GM18861 (cell line): Measurements from ENCODE around the gene SPSB4.
"Not testable (repeated sequence)": the region's sequence is repeated elsewhere in the genome, so short reads cannot be mapped to it uniquely, and the experiment has no call there.

Experiments used
- ATAC-seq: cut with Tn5 transposase; IDR thresholded peaks from one replicate; pipeline ENCODE4 v1.9.1; 2021; ENCODE audit not compliant: unreplicated experiment

The SPSB4 gene

DNA sequence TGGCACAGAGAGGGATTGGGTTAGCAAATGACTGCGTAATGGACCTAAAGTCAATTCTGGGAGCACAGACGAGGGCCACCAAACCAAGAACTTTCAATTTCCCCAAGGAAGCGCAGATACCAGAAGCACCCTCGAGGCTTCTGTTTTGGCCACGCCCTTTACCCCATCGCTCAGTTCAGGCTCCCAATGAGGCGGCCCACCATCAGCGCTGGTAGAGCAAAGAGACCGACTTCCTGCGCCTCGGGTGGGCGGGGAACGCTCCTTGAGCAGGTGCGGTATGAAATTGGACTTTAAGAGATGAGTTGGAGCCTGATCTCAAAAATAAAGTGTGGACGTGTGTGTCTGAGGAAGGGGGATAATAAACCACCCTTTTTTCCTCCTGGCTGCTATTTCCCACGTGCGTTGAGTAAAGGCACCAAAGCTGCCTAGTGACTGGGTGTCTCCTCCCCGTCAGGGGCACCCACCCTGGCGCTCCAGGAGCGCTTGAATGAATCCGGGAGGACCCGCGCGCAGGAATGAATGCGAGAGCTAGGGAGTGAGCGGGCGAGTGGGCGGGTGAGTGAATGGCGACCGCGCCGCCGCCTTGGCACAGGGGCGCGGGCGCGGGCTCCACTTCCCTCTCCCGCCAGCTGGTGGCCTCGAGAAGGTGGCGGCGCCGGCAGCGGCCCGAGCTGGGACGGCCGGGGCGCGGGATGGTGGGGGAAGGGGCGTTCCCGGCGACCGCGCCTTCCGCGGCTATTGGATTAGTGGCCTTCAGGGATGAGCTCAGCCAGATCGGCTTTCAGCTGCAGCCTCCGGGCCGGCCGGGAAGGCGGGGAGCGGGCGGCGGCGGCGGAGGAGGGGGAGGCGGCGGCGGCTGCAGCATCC is at the start of gene SPSB4:
SPSB4 (plus strand) TSS at position 772 of the 867 bp plus-strand sequence. CDS start 14,758 bp downstream, outside the sequence.
- no peak for ATAC-seq

DNA sequence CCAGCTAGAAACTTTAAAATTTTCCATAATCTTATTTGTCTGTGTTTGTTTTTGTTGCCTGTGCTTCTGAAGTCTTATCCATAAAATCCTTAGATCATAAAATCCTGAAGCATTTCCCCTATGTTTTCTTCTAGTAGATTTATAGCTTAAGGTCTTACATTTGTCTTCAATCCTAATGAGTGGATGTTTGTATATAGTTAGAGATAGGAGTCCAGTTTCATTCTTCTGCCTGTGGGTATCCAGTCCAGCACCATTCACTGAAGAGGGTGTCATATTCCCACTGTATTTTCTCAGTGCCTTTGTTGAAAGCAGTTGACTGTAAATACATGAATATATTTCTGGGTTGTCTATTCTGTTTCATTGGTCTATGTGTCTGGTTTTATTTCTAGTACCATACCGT is 44.8 kb upstream of the SPSB4 start:
- ATAC-seq: no peak

DNA sequence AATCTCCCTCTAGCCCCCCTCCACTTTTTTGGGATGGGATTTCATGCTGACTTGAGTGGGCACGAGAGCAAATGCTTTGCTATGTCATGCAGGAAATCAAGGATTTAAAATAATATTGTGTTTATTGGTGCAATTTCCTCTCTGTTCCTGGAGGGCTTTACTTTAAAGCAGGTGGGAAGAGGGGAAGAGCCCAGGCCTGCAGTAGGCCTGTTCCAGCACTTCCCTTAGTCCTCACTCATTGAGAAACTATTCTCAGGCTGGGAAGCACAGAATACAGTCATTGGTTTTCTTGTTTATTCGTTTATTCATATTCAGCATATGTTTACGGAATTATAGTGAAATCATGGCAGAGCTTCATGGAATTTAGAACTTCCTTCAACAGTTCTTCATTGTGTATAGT is 41.7 kb upstream of the SPSB4 start:
- no peak for ATAC-seq

DNA sequence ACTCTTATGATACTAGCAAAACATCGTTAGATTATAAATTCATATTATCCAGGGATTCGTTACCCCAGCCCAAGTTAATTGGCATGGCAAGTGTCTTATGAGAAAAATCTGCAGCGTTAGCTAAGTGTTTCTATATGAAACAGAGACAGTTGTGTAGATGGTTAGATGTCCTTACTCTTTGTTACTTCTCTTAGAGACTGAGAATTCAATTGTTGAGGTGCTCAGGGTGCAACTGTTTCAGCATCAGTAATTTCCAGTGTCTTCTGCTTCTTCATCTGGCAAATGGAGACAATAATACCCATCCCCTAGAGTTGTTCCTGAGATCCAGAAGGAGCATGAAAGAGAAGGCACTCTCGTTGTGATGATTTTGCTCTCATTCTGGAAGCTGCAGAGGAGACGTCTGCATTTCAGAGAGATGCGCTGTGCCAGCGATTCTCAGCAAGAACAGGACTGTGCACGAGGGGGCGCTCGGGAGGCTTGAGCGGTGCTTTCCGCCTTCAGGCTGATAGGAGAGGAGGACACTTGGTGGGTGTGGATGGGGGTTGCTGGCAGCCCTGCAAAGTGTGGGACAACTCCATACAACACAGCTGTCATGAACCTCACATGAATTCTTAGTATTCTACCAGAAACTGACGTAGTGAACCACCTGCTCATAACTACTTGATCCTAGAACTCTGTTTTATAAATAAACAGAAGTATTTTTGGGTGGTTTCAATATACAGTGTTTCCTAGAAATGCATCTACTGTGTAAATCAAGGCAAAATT is 39.7 kb upstream of the SPSB4 start:
- no peak for ATAC-seq

DNA sequence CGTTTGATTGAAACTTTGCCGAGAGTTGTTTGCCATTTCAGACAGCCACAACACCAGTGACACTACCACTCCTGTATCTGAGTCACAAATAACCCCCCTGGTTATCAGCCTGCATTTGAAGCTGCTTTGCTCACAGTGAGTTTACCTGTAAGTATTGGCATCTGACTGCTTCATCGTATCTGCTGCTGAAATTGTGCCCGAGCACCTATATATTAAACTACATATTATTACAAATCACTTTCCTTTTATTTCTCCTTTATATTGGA is 39.2 kb upstream of the SPSB4 start:
- ATAC-seq: no peak

DNA sequence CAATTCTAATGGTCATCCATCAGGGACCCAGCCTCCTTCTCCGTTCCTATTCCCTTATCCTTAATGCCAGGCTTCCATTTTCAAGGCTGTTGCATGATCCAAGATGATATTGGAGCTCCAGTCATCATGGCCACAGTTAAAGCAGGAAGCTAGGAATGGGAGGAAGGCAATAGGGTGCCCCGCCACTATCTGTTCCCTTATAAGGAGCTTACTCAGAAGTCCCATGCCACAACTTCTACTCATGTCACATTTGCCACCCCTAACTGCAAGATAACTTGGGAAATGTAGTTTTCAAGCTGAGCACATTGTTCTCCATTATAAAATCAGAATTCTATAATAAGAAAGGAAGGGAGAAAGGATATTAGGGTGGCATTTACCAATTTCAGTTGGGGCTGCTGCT is 38.6 kb upstream of the SPSB4 start:
- ATAC-seq: no peak

DNA sequence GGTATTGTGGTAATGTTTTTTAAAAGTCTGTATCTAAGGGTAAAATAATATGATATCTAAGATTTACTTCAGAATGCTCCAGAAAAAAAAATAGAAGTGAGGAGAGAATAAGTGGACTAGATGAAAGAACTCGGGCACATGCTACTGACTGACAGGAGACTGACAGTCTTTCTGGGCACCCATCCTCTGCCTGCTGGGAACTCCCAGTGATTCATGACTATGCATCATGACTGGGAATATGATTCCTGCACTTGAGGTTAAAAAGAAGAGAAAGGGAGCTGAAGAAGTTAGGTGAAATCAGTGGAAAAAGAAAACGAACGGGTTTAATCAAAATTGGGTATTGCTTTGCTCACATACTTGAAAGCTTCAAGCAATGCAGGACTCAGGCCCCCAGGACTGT is 35.7 kb upstream of the SPSB4 start:
- ATAC-seq: no peak

DNA sequence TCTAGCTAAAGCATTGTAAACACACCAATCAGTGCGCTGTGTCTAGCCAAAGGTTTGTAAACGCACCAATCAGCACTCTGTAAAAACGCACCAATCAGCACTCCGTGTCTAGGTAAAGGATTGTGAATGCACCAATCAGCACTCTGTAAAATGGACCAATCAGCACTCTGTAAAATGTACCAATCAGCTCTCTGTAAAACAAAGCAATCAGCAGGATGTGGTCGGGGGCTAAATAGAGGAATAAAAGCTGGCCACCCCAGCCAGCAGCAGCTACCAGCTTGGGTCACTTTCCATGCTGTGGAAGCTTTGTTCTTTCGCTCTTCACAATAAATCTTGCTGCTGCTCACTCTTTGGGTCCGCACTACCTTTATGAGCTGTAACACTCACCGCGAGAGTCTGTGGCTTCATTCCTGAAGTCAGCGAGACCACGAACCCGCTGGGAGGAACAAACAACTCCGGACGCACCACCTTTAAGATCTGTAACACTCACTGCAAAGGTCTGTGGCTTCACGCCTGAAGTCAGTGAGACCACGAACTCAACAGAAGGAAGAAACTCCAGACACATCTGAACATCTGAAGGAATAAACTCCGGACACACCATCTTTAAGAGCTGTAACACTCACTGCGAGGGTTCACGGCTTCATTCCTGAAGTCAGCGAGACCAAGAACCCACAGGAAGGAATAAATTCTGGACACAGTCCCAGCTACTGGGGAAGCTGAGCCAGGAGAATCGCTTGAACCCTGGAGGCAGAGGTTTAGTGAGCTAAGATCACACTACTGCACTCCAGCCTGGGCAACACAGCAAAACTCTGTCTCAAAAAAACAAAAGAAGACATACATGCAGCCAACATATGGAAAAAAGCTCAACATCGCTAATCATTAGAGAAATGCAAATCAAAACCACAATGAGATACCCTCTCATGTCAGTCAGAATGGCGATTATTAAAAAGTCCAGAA is 33.5 kb upstream of the SPSB4 start:
- ATAC-seq: not testable (repeated sequence)

DNA sequence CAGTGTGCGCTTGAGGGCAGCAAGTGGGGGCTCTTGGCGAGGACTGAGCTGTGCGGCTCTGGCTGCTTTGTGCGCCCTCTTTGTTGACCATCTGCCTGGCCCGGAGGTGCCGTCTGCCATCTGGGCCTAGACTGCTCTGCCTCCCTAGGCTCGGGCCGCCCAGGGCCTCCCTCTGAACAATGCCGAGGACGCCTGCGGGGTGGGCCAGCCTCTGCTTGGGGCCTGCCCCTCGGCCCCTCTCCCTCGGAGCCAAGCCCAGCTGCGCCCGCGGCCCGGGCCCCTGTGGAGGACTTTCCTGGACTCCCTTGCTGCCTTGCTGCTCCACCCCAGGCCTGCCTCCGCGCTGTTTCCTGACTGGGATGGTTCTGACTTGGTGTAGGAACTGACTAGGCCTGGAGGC is 31.9 kb upstream of the SPSB4 start:
- ATAC-seq: no peak

DNA sequence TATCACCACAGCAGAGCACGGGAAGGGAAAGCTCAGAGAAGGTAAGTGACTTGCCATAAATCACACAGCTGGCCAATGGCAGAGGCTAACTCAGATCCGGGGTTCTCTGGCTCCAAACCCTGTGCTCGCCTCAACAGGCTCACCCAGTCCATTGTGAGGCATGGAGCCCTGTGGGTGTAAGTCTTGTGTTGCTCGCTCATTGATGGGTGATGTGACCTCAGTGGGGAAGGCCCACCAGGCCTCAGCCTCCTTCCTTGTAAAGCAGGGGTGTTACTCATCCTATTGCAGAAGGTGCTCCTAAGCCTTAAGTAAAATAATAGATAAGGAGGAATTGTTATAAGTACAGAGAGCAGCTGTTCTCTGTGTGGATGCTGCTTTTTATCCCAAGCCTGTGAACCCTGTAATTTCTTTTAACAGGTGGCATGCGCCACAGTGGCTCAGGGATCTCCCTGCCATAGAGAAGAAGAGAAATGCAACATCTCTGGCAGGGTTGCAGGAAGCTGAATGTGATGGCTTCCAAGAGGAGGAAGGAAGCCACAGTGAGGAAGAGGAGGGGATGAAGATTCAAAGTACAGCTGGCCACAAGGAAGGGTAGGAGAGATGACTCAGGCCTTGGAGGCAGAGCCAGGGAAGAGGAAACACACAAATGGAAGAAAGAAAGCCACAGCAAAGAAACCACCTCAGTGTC is 30.9 kb upstream of the SPSB4 start:
- no peak for ATAC-seq

DNA sequence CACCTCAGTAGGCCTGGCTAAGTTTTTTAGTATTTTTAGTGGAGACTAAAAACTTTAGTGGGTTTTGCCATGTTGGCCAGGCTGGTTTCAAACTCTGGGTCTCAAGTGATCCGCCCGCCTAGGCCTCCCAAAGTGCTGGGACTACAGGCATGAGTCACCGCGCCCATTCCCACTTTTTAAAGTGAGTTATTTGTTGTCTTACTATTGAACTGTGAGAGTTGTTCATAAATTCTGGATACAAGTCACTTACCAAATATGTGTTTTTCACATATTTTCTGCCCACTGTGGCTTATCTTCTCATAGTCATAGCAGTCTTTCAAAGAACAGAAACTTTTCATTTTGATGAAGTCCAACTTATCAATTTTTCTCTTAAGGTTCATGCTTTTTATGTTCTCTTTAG is 29.9 kb upstream of the SPSB4 start:
- no peak for ATAC-seq

DNA sequence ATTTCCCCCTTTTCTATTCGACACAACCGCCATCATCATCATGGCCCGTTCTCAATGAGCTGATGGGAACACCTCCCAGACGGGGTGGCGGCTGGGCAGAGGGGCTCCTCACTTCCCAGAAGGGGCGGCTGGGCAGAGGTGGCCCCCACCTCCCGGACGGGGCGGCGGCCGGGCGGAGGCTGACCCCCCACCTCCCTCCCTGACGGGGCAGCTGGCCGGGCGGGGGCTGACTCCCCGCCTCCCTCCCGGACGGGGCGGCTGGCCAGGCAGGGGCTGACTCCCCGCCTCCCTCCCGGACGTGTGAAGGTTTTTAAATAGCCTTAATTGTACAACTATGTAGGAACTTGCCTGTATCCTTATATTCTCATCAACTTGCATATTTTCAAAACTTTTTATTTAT is 20.9 kb upstream of the SPSB4 start:
- no peak for ATAC-seq

DNA sequence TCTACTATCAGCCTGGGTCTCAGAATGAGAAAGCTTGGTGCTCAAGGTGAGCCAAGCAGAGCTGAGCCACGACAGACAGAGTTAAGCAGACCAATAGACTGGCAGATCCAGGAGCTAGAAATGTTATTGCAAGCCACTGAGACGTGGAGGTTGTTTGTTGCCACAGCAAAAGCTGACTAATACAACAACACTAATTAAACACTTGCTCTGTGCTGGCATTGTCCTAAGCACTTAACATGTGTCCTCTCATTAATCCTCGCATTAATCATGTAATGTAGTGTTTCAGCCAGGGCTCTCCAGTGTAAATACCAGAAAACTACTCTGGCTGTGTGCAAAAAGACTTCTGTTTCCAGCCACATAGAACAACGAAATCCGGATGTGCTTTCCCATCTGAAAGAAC is 11.6 kb upstream of the SPSB4 start:
- ATAC-seq: no peak

DNA sequence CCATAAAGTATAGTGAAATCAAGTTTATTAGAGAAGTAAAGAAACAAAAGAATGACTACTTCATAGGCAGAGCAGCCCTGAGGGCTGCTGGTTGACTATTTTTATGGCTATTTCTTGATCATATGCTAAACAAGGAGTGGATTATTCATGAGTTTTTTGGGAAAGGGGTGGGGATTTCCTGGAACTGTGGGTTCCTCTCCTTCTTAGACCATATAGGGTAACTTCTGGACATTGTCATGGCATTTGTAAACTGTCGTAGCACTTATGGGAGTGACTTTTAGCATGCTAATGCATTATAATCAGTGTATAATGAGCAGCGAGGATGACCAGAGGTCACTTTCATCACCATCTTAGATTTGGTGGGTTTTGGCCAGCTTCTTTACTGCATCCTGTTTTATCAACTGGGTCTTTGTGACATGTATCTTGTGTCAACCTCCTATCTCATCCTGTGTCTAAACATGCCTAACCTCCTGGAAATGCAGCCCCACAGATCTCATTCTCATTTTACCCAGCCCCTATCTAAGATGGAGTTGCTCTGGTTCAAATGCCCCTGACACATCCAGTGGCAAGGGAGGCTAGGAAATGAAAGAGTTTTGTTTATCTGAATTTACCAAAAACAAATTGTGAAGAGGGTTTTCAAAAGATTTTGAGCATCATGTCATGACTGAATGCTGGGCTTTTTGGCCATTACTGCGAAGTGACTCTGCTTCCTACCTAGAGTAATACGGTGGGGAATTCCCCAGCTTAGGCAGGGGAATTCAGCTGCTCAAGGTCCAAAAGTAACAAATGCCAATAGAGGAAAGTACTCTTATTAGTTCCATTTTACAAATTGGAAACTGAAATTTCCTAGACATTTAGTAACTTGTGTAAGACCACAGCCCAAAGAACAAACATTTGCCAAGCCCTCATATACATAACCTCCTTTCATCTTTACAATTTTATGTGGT is 6.2 kb upstream of the SPSB4 start:
- ATAC-seq: no peak

DNA sequence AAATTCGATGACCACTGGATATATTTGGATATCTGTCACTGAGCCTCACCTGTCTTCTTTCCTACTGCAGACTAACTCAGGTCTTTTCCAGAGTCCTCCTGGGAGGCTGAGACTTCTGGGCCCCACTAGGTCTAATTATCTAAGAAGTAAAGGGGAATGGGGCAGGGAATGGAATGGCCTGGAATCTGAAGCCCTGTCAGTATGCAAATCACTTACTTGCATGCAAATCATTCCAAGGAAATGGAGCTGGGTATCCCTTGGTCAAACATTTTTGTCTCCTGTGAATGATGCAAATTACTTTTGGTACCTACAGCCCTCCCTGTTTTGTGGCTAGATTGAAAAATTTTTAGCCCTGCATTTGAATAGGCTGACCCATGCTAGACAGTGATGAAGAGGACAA is 5.3 kb upstream of the SPSB4 start:
- ATAC-seq: no peak

DNA sequence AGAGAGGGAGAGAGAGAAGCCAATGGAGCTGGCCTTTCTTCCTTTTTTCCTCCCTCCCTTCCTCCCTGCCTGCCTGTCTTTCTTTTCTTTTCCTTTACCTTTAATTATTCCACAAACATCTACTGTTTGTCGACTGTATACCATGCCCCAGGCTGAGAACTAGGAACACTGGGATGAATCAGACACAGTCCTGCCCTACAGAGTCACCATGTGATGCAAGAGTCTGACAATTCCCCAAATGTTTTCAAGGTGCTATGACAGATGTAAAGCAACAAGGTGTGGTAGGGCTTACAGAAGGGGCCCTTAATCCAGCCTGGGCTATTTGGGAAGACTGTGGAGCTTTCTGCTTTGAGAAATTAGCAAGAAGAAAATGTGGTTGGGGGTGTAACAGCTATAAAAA is 4.0 kb upstream of the SPSB4 start:
- ATAC-seq: no peak

DNA sequence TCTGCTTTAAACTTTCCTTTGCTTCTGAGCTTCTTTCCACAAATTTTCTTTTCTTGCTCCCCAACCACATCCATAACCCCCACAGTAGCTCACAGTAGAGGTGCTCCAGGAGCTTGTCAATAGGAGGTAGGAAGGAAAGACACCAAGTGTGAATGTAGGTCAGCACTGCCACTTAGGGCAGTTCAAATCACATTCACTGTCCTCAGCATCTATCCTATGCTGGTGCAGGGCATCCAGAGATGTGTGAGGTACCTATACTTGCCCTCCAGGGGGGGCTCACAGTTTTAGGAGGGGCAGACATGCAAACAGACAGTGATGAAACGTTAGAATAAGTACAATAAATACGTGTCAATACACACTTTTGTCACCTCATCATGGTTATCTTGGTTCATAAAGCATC is 1.5 kb upstream of the SPSB4 start:
- no peak for ATAC-seq

DNA sequence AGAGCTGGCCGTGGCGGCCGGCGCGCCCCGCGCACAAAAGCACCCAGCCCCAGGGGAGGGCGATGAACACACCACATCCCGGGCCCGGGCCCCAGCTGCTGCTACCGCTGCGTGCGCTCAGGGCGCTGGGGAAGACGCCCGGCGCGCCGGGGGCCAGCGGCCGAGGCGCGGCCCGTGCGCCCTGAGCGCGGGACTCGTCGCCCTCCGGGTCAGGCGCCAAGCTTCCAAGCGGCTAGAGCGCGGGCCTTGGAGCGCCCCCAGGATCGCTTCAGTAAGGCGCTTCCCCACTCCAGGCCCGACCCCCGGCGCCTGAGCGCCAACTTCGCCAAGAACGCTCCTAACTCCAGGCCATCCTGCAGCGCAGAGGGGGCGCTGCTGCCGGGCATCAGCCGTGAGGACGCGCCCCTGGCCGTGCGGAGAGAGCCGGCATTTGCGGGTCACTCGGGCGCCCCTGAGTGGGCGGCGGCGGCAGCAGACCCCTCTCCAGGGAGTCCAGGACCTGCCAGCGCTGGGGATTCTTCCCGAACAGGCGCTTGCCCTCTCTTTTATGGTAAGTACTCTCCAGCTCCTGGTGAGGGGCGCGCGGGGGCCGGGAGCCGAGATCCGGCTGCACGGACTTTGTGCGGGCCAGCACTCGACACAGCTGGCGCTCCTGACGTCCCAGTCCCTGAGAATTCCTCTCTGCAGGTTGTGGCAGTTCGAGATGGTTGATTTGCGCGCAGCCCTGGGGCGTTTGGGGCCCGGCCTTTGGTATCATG is 475 bp downstream of the SPSB4 start:
- no peak for ATAC-seq
